RCC 7860 (cell line): ENCODE data around the gene RIN1.

ENCODE experiments used
- DNase-seq: peaks from one replicate; pipeline ENCODE4 v3.0.0-alpha.2; 2015; ENCODE audit warnings: low spot score
- FAIRE-seq: peaks from 2 replicates; lab custom pipeline; 2012; peaks lifted over from hg19 to GRCh38; lab: Jason Lieb, UNC

The RIN1 gene

DNA sequence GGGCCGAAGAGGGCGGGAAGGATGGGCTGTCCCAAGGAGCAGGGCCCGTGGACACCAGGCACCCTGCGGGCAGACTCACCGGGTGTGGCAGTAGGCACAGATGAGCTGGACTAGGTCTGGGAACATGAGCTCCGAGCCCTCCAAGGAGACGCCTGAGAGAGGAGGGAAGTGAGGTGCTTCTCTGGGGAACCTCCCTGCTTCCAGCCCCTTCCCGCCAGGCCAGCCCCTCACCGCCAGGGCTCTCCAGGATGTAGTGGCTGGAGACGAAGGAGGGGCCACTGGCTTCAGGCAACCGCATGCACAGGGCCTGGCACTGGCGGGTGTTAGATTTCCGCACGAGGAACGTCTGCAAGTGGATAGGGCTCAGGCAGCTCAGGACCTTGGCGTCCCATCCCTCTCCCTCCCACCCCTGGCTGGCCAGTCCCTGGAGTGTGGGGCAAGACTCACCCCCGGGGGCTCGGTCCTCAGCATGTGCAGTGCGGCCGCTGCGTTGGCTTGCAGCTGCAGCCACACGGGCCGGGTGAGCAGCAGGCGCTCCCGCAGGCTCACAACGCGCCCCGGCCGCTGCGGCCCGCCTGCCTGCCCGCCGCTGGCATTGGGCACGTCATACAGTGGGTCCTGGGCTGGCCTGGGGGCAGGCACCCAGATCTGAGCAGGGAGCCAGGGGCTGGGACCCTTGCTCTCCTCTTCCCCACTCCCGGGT, 552 bp downstream of the RIN1 start:
- DNase-seq (peak; percentile 47), FAIRE-seq (no peak)

DNA sequence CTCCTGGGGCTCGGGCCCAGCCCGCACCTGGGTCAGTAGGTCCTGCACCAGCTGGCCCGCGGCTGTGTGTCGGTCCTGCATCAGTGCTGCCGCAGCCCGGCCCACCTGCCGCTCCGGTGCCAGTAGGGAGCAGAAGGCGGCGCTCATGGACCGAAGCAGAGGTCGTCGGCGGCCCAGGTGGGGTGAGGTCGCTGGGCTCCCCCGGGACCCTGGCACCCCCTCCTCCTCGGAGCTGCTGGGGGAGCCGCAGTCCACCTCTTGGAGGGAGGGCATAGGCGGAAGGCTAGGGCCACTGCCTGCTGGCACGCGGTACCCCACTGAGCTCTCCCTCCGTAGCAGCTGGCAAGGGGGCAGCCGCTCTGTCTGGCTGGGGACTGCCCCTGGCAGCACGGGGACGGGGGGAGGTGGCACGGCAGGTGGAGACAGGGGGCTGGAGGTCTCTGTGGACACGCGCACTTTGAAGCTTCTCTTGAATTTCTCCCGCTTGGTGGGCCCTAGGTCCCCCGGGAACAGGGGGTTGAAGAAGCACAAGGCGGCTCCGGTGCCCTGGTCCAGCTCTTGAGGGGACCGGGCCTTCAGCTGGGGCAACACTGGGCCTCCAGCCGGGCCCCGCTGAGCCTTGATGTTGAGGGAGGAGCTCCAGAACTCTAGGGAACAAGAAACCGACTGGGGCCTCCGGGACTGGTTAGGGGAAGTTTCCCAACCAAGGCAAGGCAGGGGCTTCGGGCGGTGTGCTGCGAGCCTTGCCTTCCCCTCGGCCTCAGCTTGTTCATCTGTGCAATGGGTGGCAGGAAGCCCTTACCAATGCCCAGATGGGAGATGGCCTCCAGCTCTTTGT, 1.4 kb downstream of the RIN1 start:
- FAIRE-seq: no peak
- no peak for DNase-seq

- DNase-seq: no peak
- no peak for FAIRE-seq
These were observed 2.2 kb downstream of the RIN1 start for GRCh38 chr11:66333896-66334604.

DNA sequence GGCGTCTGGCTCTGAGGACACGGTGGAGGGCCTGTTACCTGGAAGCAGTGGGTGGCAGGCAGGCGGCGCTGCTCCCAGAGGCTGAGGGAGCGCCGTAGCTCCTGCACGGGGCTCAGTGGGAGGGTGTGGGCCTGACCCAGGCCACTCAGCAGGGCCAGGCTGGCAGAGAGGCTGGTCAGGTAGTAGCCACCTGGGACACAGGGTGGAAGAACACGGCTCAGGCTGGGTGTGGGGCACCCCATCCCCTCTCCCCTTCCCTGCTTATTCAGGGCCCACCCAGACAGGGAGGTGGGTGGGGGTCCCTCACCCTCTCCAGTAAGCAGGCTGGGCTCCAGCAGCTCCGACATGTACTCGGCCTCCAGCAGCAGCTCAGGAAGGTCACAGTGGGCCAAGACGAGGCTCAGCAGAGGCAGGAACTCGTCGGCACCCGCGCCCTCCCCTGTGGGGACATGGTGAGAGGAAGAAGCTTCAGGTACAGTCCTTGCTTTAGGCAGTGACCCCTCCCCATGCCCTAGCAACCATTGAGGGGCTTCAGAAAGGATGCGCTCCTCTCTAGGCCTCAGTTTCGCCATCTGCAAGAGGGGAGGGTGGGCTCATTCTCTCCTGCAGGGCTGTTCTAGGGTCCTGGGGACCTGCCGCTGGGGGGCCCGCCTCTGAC, 2.9 kb downstream of the RIN1 start:
- FAIRE-seq (no peak), DNase-seq (no peak)

DNA sequence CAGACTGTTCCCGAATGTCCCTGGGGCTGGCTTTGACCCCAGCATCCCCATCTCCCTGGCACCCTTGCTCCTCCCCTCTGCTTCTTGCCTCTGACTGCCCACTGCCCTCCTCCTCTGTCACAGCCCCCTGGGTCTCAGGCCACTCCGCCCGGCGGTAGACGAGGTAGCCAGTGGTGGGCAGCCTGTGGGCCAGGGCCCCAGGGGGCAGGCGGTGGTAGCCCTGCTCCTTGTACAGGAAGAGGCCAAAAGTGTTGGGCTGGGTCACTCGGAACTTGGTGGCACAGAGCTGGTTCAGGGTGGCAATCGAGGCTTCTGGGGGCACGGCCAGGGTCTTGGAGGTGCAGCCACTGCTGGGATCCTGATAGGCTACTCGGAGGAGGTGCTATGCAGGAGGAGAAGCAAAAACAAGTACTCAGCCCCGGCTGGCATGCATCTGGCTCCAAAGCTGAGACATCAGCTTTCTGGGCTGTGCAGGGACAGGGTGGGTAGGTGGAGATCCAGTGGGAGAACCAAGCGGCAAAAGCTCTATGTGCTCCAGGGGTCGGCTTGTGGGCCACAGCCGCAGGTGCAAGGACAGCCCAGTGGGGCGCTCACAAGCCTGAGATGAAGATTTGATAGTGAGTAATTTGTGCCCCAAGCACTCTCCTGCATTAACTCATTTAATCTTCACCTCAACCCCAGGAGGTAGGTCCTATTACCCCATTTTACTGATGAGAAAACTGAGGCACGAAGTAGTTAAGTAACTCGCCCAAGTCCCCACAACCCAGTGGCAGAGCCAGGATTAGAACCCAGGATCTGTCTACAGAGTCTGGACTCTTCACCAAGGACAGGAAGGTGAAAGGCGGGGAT, 3.6 kb downstream of the RIN1 start:
- FAIRE-seq: no peak
- DNase-seq: no peak

DNA sequence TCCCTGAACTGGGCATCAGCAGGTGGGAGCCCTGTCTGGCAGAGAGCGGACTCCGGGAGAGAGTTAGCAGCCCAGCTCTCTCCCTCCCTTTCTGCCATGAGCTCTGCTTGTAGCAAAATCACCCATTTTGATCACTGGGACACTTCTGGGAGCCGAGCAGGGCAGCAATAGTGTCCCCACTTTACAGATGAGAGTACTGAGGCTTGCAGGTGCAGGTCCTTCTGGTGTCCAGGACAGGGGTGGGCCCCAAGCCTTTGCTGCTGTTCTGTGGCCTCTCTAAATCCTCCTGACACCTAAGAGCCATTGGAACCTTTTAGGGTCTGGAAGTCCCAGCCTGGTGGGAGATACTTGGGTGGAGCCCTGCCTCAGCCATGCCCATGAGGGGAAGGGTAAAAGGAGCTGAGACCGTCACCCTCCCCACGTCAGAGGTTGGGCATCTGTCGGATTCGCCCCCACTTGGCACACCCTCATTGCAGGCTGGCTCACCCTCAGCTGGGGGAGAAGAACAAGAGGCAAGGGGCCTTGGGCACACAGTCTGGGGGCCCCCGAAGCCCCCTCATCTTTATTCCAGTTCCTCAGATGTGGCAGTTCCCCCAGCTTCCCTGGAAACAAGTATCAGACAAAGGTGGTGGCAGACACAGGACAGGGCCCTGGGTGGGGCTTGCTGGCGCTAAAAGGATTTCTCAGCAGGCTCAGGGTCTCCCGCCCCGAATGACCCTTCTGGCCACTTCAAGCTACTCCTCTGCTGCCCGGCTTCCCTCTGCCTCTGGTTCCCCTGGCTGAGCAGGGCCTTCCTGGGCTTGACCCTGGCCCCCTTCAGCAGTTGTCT, 4.5 kb downstream of the RIN1 start:
- DNase-seq (no peak), FAIRE-seq (no peak)

- DNase-seq: no peak
- FAIRE-seq: no peak
These were observed 5.3 kb downstream of the RIN1 start for GRCh38 chr11:66330931-66331330.

- FAIRE-seq (no peak), DNase-seq (no peak)
These were observed 7.0 kb downstream of the RIN1 start for GRCh38 chr11:66329165-66329673.

- FAIRE-seq (no peak), DNase-seq (peak; percentile 43)
These were observed 7.7 kb downstream of the RIN1 start for GRCh38 chr11:66328302-66329144.

GRCh38 chr11:66328031-66328301, 8.3 kb downstream of the RIN1 start:
- FAIRE-seq: no peak
- no peak for DNase-seq

DNA sequence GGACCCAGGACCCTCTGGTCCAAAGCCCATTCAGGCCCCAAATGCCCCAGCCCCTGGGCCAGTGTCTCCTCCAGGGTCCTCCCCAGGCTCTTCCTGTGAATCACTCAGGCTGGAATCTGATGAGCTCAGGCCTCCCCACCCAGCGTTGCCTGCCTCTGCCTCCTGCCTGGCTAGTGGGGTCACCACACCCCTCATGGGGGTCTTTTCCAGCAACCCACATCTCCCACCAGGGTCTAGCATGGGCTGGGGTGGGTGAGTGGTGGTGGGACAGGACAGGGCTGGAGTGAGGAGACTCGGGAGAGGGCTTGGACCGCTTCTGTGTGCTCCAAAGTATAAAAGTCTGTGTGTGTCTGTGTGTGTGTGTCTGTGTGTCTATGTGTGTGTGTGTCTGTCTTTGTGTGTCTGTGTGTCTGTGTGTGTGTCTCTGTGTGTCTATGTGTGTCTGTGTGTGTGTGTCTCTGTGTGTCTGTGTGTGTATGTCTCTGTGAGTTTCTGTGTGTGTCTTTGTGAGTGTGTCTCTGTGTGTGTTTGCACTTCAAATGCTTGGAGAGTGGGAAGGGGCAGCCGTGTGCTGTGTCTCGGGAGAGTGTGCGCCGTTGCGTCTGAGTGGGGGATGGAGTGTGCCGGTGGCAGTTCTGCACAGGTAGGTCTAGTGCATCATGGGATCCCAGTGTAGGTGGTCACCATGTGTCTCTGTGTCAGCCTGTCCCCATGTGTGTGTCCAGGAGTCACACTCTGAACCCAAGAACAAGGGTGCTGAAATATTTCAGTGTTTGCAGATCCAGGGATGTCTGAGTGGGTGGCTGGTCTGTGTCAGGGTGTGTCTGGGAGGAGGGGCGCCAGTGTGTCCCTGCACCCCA, 8.8 kb downstream of the RIN1 start:
- no peak for FAIRE-seq
- DNase-seq: peak; percentile 10

GRCh38 chr11:66326261-66327111, 9.7 kb downstream of the RIN1 start:
- DNase-seq (peak; percentile 14), FAIRE-seq (no peak)

- DNase-seq: no peak
- no peak for FAIRE-seq
These were observed 11.0 kb downstream of the RIN1 start for GRCh38 chr11:66325263-66325671.

- no peak for DNase-seq
- FAIRE-seq: no peak
These were observed 11.6 kb downstream of the RIN1 start for GRCh38 chr11:66324664-66325063.

GRCh38 chr11:66323684-66324083, 12.6 kb downstream of the RIN1 start:
- FAIRE-seq (no peak), DNase-seq (no peak)

DNA sequence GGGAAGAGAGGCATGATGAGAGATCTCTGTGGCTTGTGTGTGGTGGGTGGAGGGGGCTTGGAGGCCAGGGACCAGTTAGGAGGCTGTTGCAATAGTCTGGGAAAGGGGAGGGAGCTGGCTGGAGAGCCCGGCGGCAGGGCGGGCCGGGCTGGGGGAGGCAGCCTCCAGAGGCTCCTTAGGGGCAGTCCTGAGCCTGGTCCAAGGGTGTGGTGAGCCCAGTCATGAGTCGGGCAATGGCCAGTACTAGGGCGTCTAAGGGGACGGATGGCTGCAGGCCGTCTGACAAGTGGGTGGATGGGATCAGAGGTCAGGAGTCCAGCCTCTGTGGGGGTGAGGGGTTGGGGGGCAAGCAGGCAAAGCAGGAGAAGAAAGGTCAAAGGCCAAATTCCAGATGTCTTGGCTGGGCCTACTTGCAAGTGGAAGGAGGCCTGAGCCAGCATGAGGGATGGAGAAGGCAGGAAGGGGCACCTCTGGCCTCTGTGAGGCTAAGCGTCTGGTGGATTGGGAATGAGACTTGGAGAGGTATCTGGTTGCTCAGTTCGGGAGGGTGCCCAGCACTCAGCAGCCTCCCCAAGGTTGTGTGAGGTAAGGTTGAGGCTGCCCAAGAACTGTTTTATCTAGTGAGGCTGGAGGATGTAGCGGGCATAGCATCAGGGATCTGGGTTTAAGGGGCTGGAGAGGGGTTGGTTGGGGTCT, 13.4 kb downstream of the RIN1 start:
- DNase-seq (no peak), FAIRE-seq (no peak)
